BJ (cell line): ENCODE results near the gene HSFX3. TPM values are rescaled to one million over a fixed set of nuclear protein-coding genes. Genes with fewer than 3 reads are reported as not detected.
"Not testable (repeated sequence)": the region's sequence is repeated elsewhere in the genome, so short reads cannot be mapped to it uniquely, and the experiment has no call there.

Source experiments
- CTCF ChIA-PET: fragments of 350-600 bp; formaldehyde crosslinking; extraction: SDS; loops from one replicate; lab custom pipeline; 2021; ENCODE audit warnings: antibody characterized with exemption, inconsistent platforms; lab: Yijun Ruan, JAX
- POLR2A ChIA-PET: fragments of 300-600 bp; sonication (Branson Sonifier 250); formaldehyde crosslinking; extraction: SDS; loops from one replicate; lab custom pipeline; 2021; ENCODE audit warnings: antibody characterized with exemption; lab: Charles Lee
- DNase-seq: peaks from one replicate; pipeline ENCODE4 v3.0.0-alpha.2; 2011; ENCODE audit warnings: low read depth
- H3K27me3 ChIP-seq: 2 replicates; pipeline ENCODE4 v1.6.0; 2011; ENCODE audit warnings: low read length; ENCODE audit not compliant: control insufficient read depth, insufficient read depth
- H3K36me3 ChIP-seq: 2 replicates; pipeline ENCODE4 v1.5.1; 2011; ENCODE audit warnings: low read length; ENCODE audit not compliant: control insufficient read depth, insufficient read depth
- H3K4me3 ChIP-seq: 2 replicates; pipeline ENCODE4 v1.5.1; 2011; ENCODE audit warnings: low read depth, mild to moderate bottlenecking, control low read depth, low read length
- polyA minus RNA-seq: library from RNA; depleted of rRNA, polyadenylated mRNA; stranded (reverse); fragments of >200 nt; gene quantifications from 2 replicates; pipeline ENCODE4 v1.2.3, GENCODE V29; 2011; rRNA and poly(A)+ RNA removed
- polyA plus RNA-seq: library from polyadenylated mRNA; depleted of rRNA; stranded (reverse); fragments of >200 nt; gene quantifications from 2 replicates; pipeline ENCODE4 v1.2.3, GENCODE V29; 2011; rRNA removed
- TF ChIP-seq, protein P1 (sequence below): IDR thresholded peaks from 2 replicates; pipeline ENCODE4 v1.5.1; 2011; ENCODE audit warnings: low read depth, mild to moderate bottlenecking, control low read depth, inconsistent platforms, low read length, moderate library complexity; ENCODE audit not compliant: insufficient read depth

The HSFX3 gene, protein sequence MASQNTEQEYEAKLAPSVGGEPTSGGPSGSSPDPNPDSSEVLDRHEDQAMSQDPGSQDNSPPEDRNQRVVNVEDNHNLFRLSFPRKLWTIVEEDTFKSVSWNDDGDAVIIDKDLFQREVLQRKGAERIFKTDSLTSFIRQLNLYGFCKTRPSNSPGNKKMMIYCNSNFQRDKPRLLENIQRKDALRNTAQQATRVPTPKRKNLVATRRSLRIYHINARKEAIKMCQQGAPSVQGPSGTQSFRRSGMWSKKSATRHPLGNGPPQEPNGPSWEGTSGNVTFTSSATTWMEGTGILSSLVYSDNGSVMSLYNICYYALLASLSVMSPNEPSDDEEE
- polyA plus RNA-seq (not detected in 2 replicates), polyA minus RNA-seq (not detected in 2 replicates)

DNA sequence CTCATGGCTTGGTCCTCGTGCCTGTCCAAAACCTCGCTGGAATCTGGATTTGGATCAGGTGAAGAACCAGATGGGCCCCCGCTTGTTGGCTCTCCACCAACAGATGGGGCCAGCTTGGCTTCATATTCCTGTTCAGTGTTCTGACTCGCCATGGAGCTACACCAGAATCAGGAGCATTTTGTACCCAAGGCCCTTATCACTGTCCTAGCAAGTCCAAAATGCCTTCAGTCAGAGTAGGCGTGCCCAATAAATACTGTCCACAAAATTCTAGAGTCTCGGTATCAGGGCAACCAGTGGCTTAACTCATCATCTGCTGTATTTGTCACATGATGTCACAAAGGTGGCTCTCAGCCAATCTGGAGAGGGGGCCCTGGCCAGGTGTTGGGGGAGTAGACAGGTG is at the start of gene HSFX3:
Gene HSFX3, minus strand, starts transcription at position 224 of the 400 bp plus-strand sequence. Its CDS starts 72 bp downstream, at position 152.
- CTCF ChIA-PET, H3K27me3 ChIP-seq, DNase-seq, POLR2A ChIA-PET, H3K4me3 ChIP-seq, H3K36me3 ChIP-seq: not testable (repeated sequence)

DNA sequence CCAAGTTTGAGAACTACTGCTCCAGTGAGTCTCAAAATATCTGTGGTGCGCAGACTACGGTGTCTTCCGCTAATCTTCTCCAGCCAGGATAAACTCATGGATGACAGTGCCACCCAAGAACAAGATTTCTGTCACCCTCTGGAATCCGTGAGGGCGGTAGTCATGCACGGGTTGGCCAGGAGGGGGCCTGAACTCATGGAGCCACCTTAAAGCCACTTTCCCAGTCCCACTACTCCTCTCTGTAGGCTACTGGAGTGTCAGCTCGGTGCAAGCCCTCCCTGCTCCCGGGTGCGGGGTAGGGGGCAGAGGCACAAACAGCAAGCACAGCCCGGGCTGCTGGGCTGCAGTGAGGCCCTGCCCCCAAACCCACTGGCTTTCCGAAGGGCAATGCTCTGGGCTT is 48.9 kb upstream of the HSFX3 start:
- DNase-seq, POLR2A ChIA-PET, CTCF ChIA-PET, H3K36me3 ChIP-seq, H3K27me3 ChIP-seq, H3K4me3 ChIP-seq: not testable (repeated sequence)

- DNase-seq, H3K36me3 ChIP-seq, POLR2A ChIA-PET, H3K27me3 ChIP-seq, H3K4me3 ChIP-seq, CTCF ChIA-PET: not testable (repeated sequence)
These were observed 46.2 kb upstream of the HSFX3 start for GRCh38 chrX:149595943-149596342.

- H3K4me3 ChIP-seq, DNase-seq, CTCF ChIA-PET, H3K36me3 ChIP-seq, H3K27me3 ChIP-seq, POLR2A ChIA-PET: not testable (repeated sequence)
These were observed 45.5 kb upstream of the HSFX3 start, which contains the start of gene HSFX2 for GRCh38 chrX:149595214-149595613. HSFX2 (minus strand) TSS chrX:149595314; CDS start chrX:149594700, 614 bp downstream.

DNA sequence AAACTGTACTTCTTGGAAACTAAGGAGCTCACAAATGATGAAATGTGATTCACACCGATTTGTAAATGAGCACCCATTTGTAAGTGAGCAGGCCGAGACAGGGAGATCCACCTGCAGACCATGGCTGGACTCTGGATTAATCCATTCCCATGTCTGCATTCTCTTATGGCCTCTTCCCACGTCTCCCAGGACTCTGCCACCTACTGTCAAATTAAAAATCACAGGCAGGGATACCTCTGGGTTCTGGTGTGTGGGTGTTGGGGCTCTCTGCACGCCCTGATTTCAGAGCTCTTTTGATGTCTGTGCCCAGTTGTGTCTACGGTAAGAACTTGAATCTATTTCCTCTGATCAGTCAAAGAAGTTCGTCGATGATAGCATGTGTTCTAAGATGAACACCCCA is 41.3 kb upstream of the HSFX3 start:
- H3K36me3 ChIP-seq, H3K4me3 ChIP-seq, CTCF ChIA-PET, POLR2A ChIA-PET, H3K27me3 ChIP-seq, DNase-seq: not testable (repeated sequence)

DNA sequence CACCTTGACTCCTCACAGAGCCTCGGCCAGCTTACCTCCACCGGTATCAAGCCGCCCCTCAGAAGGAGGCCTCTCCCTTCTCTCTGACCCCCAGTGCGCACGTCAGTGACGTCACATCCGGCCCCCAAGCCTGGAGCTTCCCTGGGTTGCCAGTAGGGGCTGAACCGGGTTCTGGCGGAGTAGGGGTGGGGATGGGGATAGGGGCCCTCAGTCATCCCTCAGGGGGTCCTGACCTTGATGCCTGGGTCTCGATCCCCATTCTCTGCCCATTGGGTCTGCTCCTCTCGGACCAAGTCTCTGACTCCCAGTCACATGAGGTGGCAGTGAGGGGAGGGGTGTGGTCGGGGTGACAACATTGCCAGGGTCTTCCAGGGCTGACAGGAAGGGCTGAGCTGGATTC is 37.6 kb upstream of the HSFX3 start, which contains the start of gene MAGEA9B:
Gene MAGEA9B, minus strand, starts transcription at position 101 of the 400 bp plus-strand sequence. CDS start 4,280 bp downstream, outside the sequence.
- H3K36me3 ChIP-seq, DNase-seq, H3K27me3 ChIP-seq, CTCF ChIA-PET, POLR2A ChIA-PET, H3K4me3 ChIP-seq: not testable (repeated sequence)

- CTCF ChIA-PET, H3K36me3 ChIP-seq, H3K27me3 ChIP-seq, DNase-seq, POLR2A ChIA-PET, H3K4me3 ChIP-seq: not testable (repeated sequence)
These were observed 35.9 kb upstream of the HSFX3 start for GRCh38 chrX:149585631-149586030.

DNA sequence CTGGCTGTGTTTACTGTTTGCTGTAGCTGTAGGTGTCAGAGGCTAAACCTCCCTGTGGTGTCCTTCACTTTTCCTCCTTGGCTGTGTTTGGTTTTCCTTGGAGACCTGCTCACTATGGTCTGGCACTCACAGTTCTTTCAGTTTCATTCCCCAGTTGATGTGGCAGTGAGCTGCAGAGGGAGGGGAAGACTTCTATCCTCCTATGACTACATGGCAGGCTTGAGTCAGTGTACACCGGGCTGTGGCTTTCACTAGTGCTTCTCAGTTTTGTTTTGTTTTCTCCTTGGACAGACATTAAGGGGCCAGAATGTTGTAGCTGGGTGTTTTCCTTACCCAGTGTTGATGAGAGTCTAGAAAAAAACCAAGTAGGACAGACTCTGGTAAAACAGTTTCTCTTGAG is 23.7 kb upstream of the HSFX3 start:
- CTCF ChIA-PET, H3K4me3 ChIP-seq, DNase-seq, H3K36me3 ChIP-seq, POLR2A ChIA-PET, H3K27me3 ChIP-seq: not testable (repeated sequence)

- Histone ChIP-seq H3K36me3 (no peaks in the 10 kb centered on the region), H3K4me3 (no peak overlapping the region), H3K27me3 (no peaks in the 10 kb centered on the region)
- ChIA-PET POLR2A (no interaction called here), CTCF (no interaction called here)
- DNase-seq = no peak
- TF ChIP-seq, protein P1, sequence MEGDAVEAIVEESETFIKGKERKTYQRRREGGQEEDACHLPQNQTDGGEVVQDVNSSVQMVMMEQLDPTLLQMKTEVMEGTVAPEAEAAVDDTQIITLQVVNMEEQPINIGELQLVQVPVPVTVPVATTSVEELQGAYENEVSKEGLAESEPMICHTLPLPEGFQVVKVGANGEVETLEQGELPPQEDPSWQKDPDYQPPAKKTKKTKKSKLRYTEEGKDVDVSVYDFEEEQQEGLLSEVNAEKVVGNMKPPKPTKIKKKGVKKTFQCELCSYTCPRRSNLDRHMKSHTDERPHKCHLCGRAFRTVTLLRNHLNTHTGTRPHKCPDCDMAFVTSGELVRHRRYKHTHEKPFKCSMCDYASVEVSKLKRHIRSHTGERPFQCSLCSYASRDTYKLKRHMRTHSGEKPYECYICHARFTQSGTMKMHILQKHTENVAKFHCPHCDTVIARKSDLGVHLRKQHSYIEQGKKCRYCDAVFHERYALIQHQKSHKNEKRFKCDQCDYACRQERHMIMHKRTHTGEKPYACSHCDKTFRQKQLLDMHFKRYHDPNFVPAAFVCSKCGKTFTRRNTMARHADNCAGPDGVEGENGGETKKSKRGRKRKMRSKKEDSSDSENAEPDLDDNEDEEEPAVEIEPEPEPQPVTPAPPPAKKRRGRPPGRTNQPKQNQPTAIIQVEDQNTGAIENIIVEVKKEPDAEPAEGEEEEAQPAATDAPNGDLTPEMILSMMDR = no peak
These were observed 23.0 kb upstream of the HSFX3 start for GRCh38 chrX:149572743-149573142.
